ENCODE measurements around the gene RETREG3. TPM values are rescaled to one million over a fixed set of nuclear protein-coding genes. Genes with fewer than 3 reads are reported as not detected.
A peak's percentile ranks its signal among the peaks of the same experiment; 100 is the strongest.

RETREG3 gene
- total and polyA plus RNA-seq, 2 of the 13 experiments (the other 11 are each of a cell fraction or from before 2014, with no cell fraction given) = 47.0 to 55.8 TPM

- TF ChIP-seq ZNF281 (CRISPR knock-in tag; IDR thresholded peaks at IDR 0.05; ENCODE audit: borderline replicate concordance) (peak; percentile 17; the same call in 1 of the 2 replicates), HES4 (CRISPR knock-in tag; IDR thresholded peaks at IDR 0.05; ENCODE audit: borderline replicate concordance) (peak; percentile 45; the same call in 1 of the 2 replicates), ZNF431 (CRISPR knock-in tag; IDR thresholded peaks at IDR 0.05; ENCODE audit: borderline replicate concordance, low read depth) (peak; percentile 70; the same call in 1 of the 2 replicates), ZMYM2 (CRISPR knock-in tag; IDR thresholded peaks at IDR 0.05) (peak; percentile 74; the same call in 1 of the 2 replicates), ZSCAN31 (CRISPR knock-in tag; IDR thresholded peaks at IDR 0.05; ENCODE audit: low read depth) (0 out of 2 replicates have a peak, but pooled peaks have one; percentile 44), ZBTB3 (CRISPR knock-in tag; IDR thresholded peaks at IDR 0.05; ENCODE audit: borderline replicate concordance, low read depth) (peak; percentile 81; the same call in 1 of the 2 replicates), JUN (CRISPR knock-in tag; IDR thresholded peaks at IDR 0.05) (no peak; the same call in 1 of the 2 replicates), RCOR2 (CRISPR knock-in tag; IDR thresholded peaks at IDR 0.05) (0 out of 2 replicates have a peak, but pooled peaks have one; percentile 43), ZIK1 (CRISPR knock-in tag; IDR thresholded peaks at IDR 0.05; ENCODE audit: borderline replicate concordance, low read depth) (peak; percentile 92), EP300 (IDR thresholded peaks at IDR 0.05; ENCODE audit: low read depth in 2 of 2, low read length in 2 of 2) (no peak; a peak in 2 of 4 replicates), EP300 (CRISPR knock-in tag; IDR thresholded peaks at IDR 0.05; ENCODE audit: borderline replicate concordance) (peak; percentile 78), ZNF580 (CRISPR knock-in tag; IDR thresholded peaks at IDR 0.05; ENCODE audit: borderline replicate concordance, low read depth) (no peak; the same call in 1 of the 2 replicates)
- TF ChIP-seq, protein P1, sequence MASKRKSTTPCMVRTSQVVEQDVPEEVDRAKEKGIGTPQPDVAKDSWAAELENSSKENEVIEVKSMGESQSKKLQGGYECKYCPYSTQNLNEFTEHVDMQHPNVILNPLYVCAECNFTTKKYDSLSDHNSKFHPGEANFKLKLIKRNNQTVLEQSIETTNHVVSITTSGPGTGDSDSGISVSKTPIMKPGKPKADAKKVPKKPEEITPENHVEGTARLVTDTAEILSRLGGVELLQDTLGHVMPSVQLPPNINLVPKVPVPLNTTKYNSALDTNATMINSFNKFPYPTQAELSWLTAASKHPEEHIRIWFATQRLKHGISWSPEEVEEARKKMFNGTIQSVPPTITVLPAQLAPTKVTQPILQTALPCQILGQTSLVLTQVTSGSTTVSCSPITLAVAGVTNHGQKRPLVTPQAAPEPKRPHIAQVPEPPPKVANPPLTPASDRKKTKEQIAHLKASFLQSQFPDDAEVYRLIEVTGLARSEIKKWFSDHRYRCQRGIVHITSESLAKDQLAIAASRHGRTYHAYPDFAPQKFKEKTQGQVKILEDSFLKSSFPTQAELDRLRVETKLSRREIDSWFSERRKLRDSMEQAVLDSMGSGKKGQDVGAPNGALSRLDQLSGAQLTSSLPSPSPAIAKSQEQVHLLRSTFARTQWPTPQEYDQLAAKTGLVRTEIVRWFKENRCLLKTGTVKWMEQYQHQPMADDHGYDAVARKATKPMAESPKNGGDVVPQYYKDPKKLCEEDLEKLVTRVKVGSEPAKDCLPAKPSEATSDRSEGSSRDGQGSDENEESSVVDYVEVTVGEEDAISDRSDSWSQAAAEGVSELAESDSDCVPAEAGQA (IDR thresholded peaks at IDR 0.05; ENCODE audit: low read depth) = no peak; the same call in 1 of the 2 replicates
- TF ChIP-seq, protein P1 (CRISPR knock-in tag; IDR thresholded peaks at IDR 0.05; ENCODE audit: borderline replicate concordance) = no peak
These were observed 42.1 kb downstream of the RETREG3 start, which contains the start of gene MLX (continued) for GRCh38 chr17:42566883-42567573.

Data from HepG2 (cell line).